HepG2 (cell line): ENCODE results near the gene POLR3K. TPM values are rescaled to one million over a fixed set of nuclear protein-coding genes. Genes with fewer than 3 reads are reported as not detected.

ENCODE experiments used
- ADNP ChIP-seq: sonication (generic); formaldehyde crosslinking; IDR thresholded peaks from 2 replicates; pipeline ENCODE4 v1.4.0; 2020; ENCODE audit warnings: missing genetic modification reagents
- ARNTL ChIP-seq: sonication (generic); formaldehyde crosslinking; IDR thresholded peaks from 2 replicates; pipeline ENCODE4 v1.4.0; 2020; ENCODE audit warnings: mild to moderate bottlenecking, missing genetic modification reagents
- DNMT3B ChIP-seq: conservative IDR thresholded peaks from 2 replicates; pipeline ENCODE4 v1.6.1; 2016; ENCODE audit warnings: missing biosample characterization, control low read depth
- ESRRA ChIP-seq: sonication (generic); formaldehyde crosslinking; IDR thresholded peaks from 2 replicates; pipeline ENCODE4 v1.5.1; 2020; ENCODE audit warnings: mild to moderate bottlenecking, low read depth, missing genetic modification reagents
- ISX ChIP-seq: sonication (generic); formaldehyde crosslinking; conservative IDR thresholded peaks from 2 replicates; pipeline ENCODE4 v1.5.0; 2020; ENCODE audit warnings: missing genetic modification reagents
- MXI1 ChIP-seq: IDR thresholded peaks from 3 replicates; pipeline ENCODE4 v1.6.1; 2012; ENCODE audit warnings: low read depth, low read length, inconsistent platforms, borderline replicate concordance
- NAIF1 ChIP-seq: sonication (generic); formaldehyde crosslinking; IDR thresholded peaks from 2 replicates; pipeline ENCODE4 v1.5.0; 2020; ENCODE audit warnings: mild to moderate bottlenecking, missing genetic modification reagents, borderline replicate concordance
- NR3C1 ChIP-seq: sonication (generic); formaldehyde crosslinking; IDR thresholded peaks from 2 replicates; pipeline ENCODE4 v1.4.0; 2020; ENCODE audit warnings: missing genetic modification reagents
- RCOR2 ChIP-seq: IDR thresholded peaks from 2 replicates; pipeline ENCODE4 v1.6.1; 2016; ENCODE audit warnings: missing biosample characterization, missing genetic modification reagents
- SP2 ChIP-seq: sonication (generic); formaldehyde crosslinking; IDR thresholded peaks from 2 replicates; pipeline ENCODE4 v1.5.1; 2020; ENCODE audit warnings: mild to moderate bottlenecking, missing genetic modification reagents
- ZNF121 ChIP-seq: sonication (generic); formaldehyde crosslinking; IDR thresholded peaks from 2 replicates; pipeline ENCODE4 v1.5.0; 2020; ENCODE audit warnings: mild to moderate bottlenecking, missing genetic modification reagents
- ZNF549 ChIP-seq: sonication (generic); formaldehyde crosslinking; IDR thresholded peaks from 2 replicates; pipeline ENCODE4 v1.5.0; 2020; ENCODE audit warnings: missing genetic modification reagents
- ZSCAN25 ChIP-seq: sonication (generic); formaldehyde crosslinking; IDR thresholded peaks from 2 replicates; pipeline ENCODE4 v1.8.0; 2022; ENCODE audit warnings: mild to moderate bottlenecking, missing genetic modification reagents
- ZSCAN9 ChIP-seq: IDR thresholded peaks from 2 replicates; pipeline ENCODE4 v1.6.1; 2016; ENCODE audit warnings: borderline replicate concordance
- polyA plus RNA-seq, 8 experiments: library from polyadenylated mRNA; depleted of rRNA in 3 of 8; stranded (reverse) in 7 of 8; unstranded in 1 of 8; fragments of >200 nt; fragmentation: Illumina TruSeq in 4 of 8; extraction: Trizol in 4 of 8; gene quantifications; 2 replicates each; pipeline versions ENCODE4 v1.2.1 to v1.2.3, GENCODE V29; 2011 to 2016; ENCODE audit warnings: low read depth in 4 of 8, missing spikeins in 1 of 8, mixed read lengths in 1 of 8; ENCODE audit not compliant: insufficient read depth in 1 of 8
- total RNA-seq, 5 experiments: library from RNA; depleted of rRNA; stranded (reverse); fragments of >200 nt; fragmentation: Illumina TruSeq; extraction: Trizol; gene quantifications; 2 replicates each; pipeline ENCODE4 v1.2.3, GENCODE V29; 2016; ENCODE audit warnings: low read depth in 1 of 5
- TF ChIP-seq, protein P1 (sequence below): fragments of 450-650 bp; IDR thresholded peaks from 2 replicates; pipeline ENCODE4 v1.6.1; 2017; ENCODE audit warnings: mild to moderate bottlenecking
- TF ChIP-seq, protein P2 (sequence below): sonication (generic); formaldehyde crosslinking; IDR thresholded peaks from 2 replicates; pipeline ENCODE4 v1.4.0; 2020; ENCODE audit warnings: missing genetic modification reagents, low read depth, mild to moderate bottlenecking, borderline replicate concordance
- TF ChIP-seq, protein P3 (sequence below): sonication (generic); formaldehyde crosslinking; IDR thresholded peaks from 2 replicates; pipeline ENCODE4 v1.9.0; 2021; ENCODE audit warnings: missing genetic modification reagents, mild to moderate bottlenecking, borderline replicate concordance
- TF ChIP-seq, protein P4 (sequence below): sonication (generic); IDR thresholded peaks from 2 replicates; pipeline ENCODE4 v1.6.1; 2016; ENCODE audit warnings: low read depth, borderline replicate concordance
- TF ChIP-seq, protein P5 (sequence below): sonication (generic); formaldehyde crosslinking; IDR thresholded peaks from 2 replicates; pipeline ENCODE4 v1.8.1; 2023; ENCODE audit warnings: mild to moderate bottlenecking, inconsistent platforms, moderate library complexity, missing genetic modification reagents, borderline replicate concordance
- TF ChIP-seq, protein P6 (sequence below): sonication (generic); formaldehyde crosslinking; IDR thresholded peaks from 2 replicates; pipeline ENCODE4 v1.5.1; 2020; ENCODE audit warnings: missing genetic modification reagents, mild to moderate bottlenecking, borderline replicate concordance
- TF ChIP-seq, protein P7 (sequence below): sonication (generic); formaldehyde crosslinking; IDR thresholded peaks from 2 replicates; pipeline ENCODE4 v1.8.1; 2023; ENCODE audit warnings: missing genetic modification reagents, inconsistent platforms, borderline replicate concordance

The POLR3K gene
- total and polyA plus RNA-seq, 2 of the 13 experiments (the other 11 are each of a cell fraction or from before 2014, with no cell fraction given), result 14.8 to 18.8 TPM

DNA sequence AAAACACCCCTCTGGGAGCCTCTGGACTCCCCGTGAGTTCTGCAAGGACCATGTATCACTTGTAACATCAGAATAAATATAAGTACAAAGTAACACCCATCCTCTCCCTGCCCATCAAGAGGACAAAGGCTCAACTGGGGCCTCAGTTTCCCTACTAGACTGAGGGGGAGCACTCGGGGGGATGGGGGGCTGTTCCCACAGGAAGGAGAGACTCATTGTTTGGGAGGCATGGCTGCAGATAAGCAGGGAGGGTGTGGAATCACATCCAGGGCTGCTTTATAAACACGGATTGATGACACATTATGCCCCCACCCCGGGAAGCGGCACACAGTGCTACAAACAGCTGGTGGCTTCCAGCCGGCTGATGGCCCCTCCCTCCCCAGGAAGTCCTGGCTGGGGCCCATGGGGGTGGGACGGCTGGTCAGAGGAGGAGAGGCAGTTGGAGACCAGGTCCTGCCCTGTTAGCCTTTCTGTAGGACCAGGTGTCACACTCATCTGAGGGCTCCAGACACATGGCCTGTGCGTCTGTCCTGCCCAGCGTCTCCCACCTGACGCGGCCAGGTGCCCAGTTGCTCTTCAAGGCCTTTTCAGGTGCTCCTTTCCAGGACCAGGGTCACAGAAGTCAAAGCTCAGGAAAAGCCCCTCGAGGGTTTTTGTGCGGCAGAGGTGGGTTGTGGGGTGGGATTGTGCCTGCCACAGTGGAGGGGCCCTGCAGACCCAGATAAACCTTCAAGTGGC, 23.3 kb upstream of the POLR3K start (continued):
- TF ChIP-seq, protein P1, sequence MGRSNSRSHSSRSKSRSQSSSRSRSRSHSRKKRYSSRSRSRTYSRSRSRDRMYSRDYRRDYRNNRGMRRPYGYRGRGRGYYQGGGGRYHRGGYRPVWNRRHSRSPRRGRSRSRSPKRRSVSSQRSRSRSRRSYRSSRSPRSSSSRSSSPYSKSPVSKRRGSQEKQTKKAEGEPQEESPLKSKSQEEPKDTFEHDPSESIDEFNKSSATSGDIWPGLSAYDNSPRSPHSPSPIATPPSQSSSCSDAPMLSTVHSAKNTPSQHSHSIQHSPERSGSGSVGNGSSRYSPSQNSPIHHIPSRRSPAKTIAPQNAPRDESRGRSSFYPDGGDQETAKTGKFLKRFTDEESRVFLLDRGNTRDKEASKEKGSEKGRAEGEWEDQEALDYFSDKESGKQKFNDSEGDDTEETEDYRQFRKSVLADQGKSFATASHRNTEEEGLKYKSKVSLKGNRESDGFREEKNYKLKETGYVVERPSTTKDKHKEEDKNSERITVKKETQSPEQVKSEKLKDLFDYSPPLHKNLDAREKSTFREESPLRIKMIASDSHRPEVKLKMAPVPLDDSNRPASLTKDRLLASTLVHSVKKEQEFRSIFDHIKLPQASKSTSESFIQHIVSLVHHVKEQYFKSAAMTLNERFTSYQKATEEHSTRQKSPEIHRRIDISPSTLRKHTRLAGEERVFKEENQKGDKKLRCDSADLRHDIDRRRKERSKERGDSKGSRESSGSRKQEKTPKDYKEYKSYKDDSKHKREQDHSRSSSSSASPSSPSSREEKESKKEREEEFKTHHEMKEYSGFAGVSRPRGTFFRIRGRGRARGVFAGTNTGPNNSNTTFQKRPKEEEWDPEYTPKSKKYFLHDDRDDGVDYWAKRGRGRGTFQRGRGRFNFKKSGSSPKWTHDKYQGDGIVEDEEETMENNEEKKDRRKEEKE, result no peak
- TF ChIP-seq, protein P2, sequence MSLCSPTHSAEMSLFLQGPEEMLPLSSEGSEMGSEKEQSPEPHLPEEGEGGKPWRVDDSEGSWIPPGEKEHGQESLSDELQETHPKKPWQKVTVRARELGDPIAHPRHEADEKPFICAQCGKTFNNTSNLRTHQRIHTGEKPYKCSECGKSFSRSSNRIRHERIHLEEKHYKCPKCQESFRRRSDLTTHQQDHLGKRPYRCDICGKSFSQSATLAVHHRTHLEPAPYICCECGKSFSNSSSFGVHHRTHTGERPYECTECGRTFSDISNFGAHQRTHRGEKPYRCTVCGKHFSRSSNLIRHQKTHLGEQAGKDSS, result no peak
- no peak for TF ChIP-seq ZSCAN25 (CRISPR knock-in tag)
- TF ChIP-seq RCOR2, result no peak
- TF ChIP-seq, protein P3, sequence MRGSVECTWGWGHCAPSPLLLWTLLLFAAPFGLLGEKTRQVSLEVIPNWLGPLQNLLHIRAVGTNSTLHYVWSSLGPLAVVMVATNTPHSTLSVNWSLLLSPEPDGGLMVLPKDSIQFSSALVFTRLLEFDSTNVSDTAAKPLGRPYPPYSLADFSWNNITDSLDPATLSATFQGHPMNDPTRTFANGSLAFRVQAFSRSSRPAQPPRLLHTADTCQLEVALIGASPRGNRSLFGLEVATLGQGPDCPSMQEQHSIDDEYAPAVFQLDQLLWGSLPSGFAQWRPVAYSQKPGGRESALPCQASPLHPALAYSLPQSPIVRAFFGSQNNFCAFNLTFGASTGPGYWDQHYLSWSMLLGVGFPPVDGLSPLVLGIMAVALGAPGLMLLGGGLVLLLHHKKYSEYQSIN (CRISPR knock-in tag), result no peak
- no peak for TF ChIP-seq SP2
- TF ChIP-seq ZNF549 (CRISPR knock-in tag), result no peak
- no peak for TF ChIP-seq ESRRA (CRISPR knock-in tag)
- TF ChIP-seq MXI1, result peak; percentile 17; the same call in 1 of the 3 replicates
- no peak for TF ChIP-seq ARNTL (CRISPR knock-in tag)
- TF ChIP-seq, protein P4, sequence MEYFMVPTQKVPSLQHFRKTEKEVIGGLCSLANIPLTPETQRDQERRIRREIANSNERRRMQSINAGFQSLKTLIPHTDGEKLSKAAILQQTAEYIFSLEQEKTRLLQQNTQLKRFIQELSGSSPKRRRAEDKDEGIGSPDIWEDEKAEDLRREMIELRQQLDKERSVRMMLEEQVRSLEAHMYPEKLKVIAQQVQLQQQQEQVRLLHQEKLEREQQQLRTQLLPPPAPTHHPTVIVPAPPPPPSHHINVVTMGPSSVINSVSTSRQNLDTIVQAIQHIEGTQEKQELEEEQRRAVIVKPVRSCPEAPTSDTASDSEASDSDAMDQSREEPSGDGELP, result peak; percentile 97
- no peak for TF ChIP-seq ZNF121 (CRISPR knock-in tag)
- TF ChIP-seq, protein P5, sequence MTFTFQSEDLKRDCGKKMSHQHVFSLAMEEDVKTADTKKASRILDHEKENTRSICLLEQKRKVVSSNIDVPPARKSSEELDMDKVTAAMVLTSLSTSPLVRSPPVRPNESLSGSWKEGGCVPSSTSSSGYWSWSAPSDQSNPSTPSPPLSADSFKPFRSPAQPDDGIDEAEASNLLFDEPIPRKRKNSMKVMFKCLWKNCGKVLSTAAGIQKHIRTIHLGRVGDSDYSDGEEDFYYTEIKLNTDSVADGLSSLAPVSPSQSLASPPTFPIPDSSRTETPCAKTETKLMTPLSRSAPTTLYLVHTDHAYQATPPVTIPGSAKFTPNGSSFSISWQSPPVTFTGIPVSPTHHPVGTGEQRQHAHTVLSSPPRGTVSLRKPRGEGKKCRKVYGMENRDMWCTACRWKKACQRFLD (CRISPR knock-in tag), result no peak
- TF ChIP-seq, protein P6, sequence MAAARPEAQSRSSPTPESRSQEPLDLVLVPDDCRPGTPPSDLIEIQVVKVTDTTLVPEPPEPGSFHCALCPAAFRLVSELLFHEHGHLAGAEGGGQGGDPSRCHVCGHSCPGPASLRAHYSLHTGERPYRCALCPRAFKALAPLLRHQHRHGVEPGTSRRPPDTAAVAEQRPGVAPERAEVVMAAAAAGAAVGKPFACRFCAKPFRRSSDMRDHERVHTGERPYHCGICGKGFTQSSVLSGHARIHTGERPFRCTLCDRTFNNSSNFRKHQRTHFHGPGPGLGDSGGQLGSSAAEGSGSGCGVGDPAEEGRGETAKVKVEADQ, result peak; percentile 51; the same call in 1 of the 2 replicates
- TF ChIP-seq, protein P7, sequence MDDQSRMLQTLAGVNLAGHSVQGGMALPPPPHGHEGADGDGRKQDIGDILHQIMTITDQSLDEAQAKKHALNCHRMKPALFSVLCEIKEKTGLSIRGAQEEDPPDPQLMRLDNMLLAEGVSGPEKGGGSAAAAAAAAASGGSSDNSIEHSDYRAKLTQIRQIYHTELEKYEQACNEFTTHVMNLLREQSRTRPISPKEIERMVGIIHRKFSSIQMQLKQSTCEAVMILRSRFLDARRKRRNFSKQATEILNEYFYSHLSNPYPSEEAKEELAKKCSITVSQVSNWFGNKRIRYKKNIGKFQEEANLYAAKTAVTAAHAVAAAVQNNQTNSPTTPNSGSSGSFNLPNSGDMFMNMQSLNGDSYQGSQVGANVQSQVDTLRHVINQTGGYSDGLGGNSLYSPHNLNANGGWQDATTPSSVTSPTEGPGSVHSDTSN, result no peak
- no peak for TF ChIP-seq ISX
- no peak for TF ChIP-seq ADNP (CRISPR knock-in tag)
- no peak for TF ChIP-seq DNMT3B (CRISPR knock-in tag)
- no peak for TF ChIP-seq NR3C1 (CRISPR knock-in tag)
- no peak for TF ChIP-seq ZSCAN9 (CRISPR knock-in tag)
- TF ChIP-seq NAIF1 (CRISPR knock-in tag), result no peak
